ENCODE data around the gene GNRH2. TPM values are rescaled to one million over a fixed set of nuclear protein-coding genes. Genes with fewer than 3 reads are reported as not detected.

Gene GNRH2
- total and polyA plus RNA-seq, 2 donors (not counting 3 experiments of a cell fraction or from before 2014, with no cell fraction given) = 1.9 TPM; not detected in 1

- Histone ChIP-seq H3K9me1 (replicated peaks; ENCODE audit: control insufficient read depth, extremely low read depth, insufficient read depth, low read length) (no peaks in the 10 kb centered on the region), H3K9me3 (replicated peaks; ENCODE audit: control insufficient read depth, insufficient read depth, low read length) (no peaks in the 10 kb centered on the region), H3K27ac (ENCODE audit: insufficient read depth, low read depth, low read length) (no peak overlapping the region), H4K20me1 (replicated peaks; ENCODE audit: control insufficient read depth, extremely low read depth, insufficient read depth, low read length) (no peaks in the 10 kb centered on the region), H2AFZ (ENCODE audit: low read depth, low read length) (no peak overlapping the region), H3K4me2 (ENCODE audit: insufficient read depth, low read length) (no peak overlapping the region), H3K27me3 (ENCODE audit: control insufficient read depth in 2 of 2, insufficient read depth in 2 of 2, low read length in 2 of 2) (peaks cover 1 to 7% of the 10 kb centered on the region in 2 experiments), H3K4me3 (replicated peaks in 1 of 3; ENCODE audit: insufficient read depth in 1 of 3, low read depth in 1 of 3, low read length in 3 of 3) (no peak overlapping the region), H3K9ac (replicated peaks; ENCODE audit: extremely low read depth, insufficient read depth, low read length) (no peak overlapping the region), H3K4me1 (ENCODE audit: control insufficient read depth, extremely low read depth, insufficient read depth, low read length) (no peaks in the 10 kb centered on the region), H3K36me3 (ENCODE audit: control insufficient read depth in 2 of 2, extremely low read depth in 1 of 2, insufficient read depth in 2 of 2, low read length in 2 of 2) (no peaks in the 10 kb centered on the region), H3K79me2 (ENCODE audit: control insufficient read depth, insufficient read depth, low read length) (no peaks in the 10 kb centered on the region)
- TF ChIP-seq JUN (IDR thresholded peaks at IDR 0.05; ENCODE audit: borderline replicate concordance, insufficient read depth, insufficient read length, low read depth) (no peak), POLR2A (IDR thresholded peaks at IDR 0.05; ENCODE audit: low read depth, low read length) (no peak), CTCF (IDR thresholded peaks at IDR 0.05; ENCODE audit: extremely low read depth in 1 of 2, insufficient read depth in 1 of 2, low read depth in 1 of 2, low read length in 2 of 2) (no peak), POLR2AphosphoS5 (IDR thresholded peaks at IDR 0.05; ENCODE audit: insufficient read depth, low read depth, low read length) (no peak), EZH2 (IDR thresholded peaks at IDR 0.05; ENCODE audit: borderline replicate concordance, low read depth, low read length, severe bottlenecking) (no peak), MAX (IDR thresholded peaks at IDR 0.05; ENCODE audit: insufficient read depth, insufficient read length) (no peak)
- DNase-seq (ENCODE audit: low read depth, low spot score) (no peak), FAIRE-seq (no peak)
- BruUV-seq (replicated peaks) = no TSS peak
- ChIA-PET POLR2A (no interaction called here), CTCF (interaction anchor here (1.2 to 3.3 kb wide), 2 partner anchors 11 to 14 kb away, joined by 4 to 11 read pairs; no protein-coding TSS in a partner anchor)
- intact Hi-C loops (cut with micrococcal nuclease) = no loop called here
- dilution Hi-C loops (cut with MboI; ENCODE audit: extremely low pct_ligation_motif_present, low sequenced_read_pairs) = no loop called here
Observed at GRCh38 chr20:3067139-3068014, 24.0 kb downstream of the GNRH2 start.
